GM13977 (cell line): ENCODE results near the gene TM4SF1.

ENCODE experiments used
- DNase-seq: peaks from one replicate; pipeline ENCODE4 v3.0.0; 2012; ENCODE audit warnings: low spot score
- in situ Hi-C: fragments of 300-500 bp; cut with MboI; formaldehyde crosslinking; loops from one replicate; pipeline ENCODE4 v1.12.0; 2022; ENCODE audit warnings: low sequenced_read_pairs, low pct_unique_long_range_greater_than_20kb, mixed read lengths, inconsistent platforms; ENCODE audit not compliant: unreplicated experiment
- TF ChIP-seq, protein P1 (sequence below): IDR thresholded peaks from 2 replicates; pipeline ENCODE4 v1.5.1; 2012; ENCODE audit warnings: mild to moderate bottlenecking, control low read depth; ENCODE audit not compliant: insufficient read depth; ENCODE audit errors: extremely low read depth, missing control alignments

The TM4SF1 gene

DNA sequence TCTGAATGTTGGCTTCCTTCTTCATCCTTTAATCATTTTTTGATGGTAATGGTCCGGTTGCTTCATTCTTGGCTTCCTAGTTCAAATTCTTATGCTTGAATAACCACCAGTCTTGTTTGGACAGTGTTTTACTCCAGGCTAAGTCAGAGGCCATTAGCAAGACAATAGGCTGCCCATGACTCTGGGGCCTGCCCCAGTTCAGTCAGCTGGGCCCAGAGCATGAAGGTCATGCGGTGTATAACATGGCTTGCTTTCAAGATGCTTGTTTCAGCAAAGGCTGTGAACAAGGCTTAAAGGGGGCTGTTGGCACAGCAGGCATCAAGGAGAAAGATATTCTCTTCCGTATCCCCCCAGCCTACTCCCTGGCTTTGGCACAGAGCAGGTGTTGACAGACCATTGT is 57.7 kb downstream of the TM4SF1 start:
- TF ChIP-seq, protein P1, sequence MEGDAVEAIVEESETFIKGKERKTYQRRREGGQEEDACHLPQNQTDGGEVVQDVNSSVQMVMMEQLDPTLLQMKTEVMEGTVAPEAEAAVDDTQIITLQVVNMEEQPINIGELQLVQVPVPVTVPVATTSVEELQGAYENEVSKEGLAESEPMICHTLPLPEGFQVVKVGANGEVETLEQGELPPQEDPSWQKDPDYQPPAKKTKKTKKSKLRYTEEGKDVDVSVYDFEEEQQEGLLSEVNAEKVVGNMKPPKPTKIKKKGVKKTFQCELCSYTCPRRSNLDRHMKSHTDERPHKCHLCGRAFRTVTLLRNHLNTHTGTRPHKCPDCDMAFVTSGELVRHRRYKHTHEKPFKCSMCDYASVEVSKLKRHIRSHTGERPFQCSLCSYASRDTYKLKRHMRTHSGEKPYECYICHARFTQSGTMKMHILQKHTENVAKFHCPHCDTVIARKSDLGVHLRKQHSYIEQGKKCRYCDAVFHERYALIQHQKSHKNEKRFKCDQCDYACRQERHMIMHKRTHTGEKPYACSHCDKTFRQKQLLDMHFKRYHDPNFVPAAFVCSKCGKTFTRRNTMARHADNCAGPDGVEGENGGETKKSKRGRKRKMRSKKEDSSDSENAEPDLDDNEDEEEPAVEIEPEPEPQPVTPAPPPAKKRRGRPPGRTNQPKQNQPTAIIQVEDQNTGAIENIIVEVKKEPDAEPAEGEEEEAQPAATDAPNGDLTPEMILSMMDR: no peak
- in situ Hi-C loops: no loop called here

More for the DNA sequence above, 57.7 kb downstream of the TM4SF1 start:
- DNase-seq: no peak
